C4-2B (cell line): ENCODE measurements around the gene AFF3.

Experiments
- H3K27ac ChIP-seq: fragments of 450-650 bp; 2 replicates; pipeline ENCODE4 v1.5.1; 2017
- CTCF ChIP-seq: fragments of 450-650 bp; conservative IDR thresholded peaks from 2 replicates; pipeline ENCODE4 v1.5.1; 2017; ENCODE audit warnings: mild to moderate bottlenecking
- ZFX ChIP-seq: fragments of 450-650 bp; IDR thresholded peaks from 2 replicates; pipeline ENCODE4 v1.6.1; 2017

AFF3 gene

GRCh38 chr2:100034431-100034830 lies 108.0 kb downstream of the AFF3 start:
- no peak for TF ChIP-seq ZFX
- no peak for TF ChIP-seq CTCF
- no peak overlapping the region for H3K27ac ChIP-seq

GRCh38 chr2:100033976-100034375 lies 108.4 kb downstream of the AFF3 start:
- H3K27ac ChIP-seq: no peak overlapping the region

GRCh38 chr2:100031604-100032003 lies 110.8 kb downstream of the AFF3 start:
- TF ChIP-seq ZFX (no peak), CTCF (no peak)
- peak overlapping the region; percentile 85 for H3K27ac ChIP-seq

More at GRCh38 chr2:100033976-100034375, 108.4 kb downstream of the AFF3 start:
- TF ChIP-seq CTCF (no peak), ZFX (no peak)

- H3K27ac ChIP-seq: no peak overlapping the region; the same call in 1 of the 2 replicates
- TF ChIP-seq CTCF (0 out of 2 replicates have a peak, but pooled peaks have one; percentile 10), ZFX (no peak)
These were observed 112.9 kb downstream of the AFF3 start for GRCh38 chr2:100029460-100029859.

GRCh38 chr2:100021791-100022340 lies 120.5 kb downstream of the AFF3 start:
- H3K27ac ChIP-seq: no peak overlapping the region
- TF ChIP-seq ZFX (no peak), CTCF (no peak)

- TF ChIP-seq ZFX (no peak), CTCF (no peak)
- H3K27ac ChIP-seq: no peak overlapping the region
These were observed 122.9 kb downstream of the AFF3 start for GRCh38 chr2:100019499-100019898.

- no peak for TF ChIP-seq CTCF
- TF ChIP-seq ZFX: no peak
- no peak overlapping the region for H3K27ac ChIP-seq
These were observed 123.8 kb downstream of the AFF3 start for GRCh38 chr2:100018341-100019193.
